ENCODE results near the gene NELFE. TPM values are rescaled to one million over a fixed set of nuclear protein-coding genes. Genes with fewer than 3 reads are reported as not detected.

The NELFE gene
- total and polyA plus RNA-seq, 2 of the 13 experiments (the other 11 are each of a cell fraction or from before 2014, with no cell fraction given), result 51.3 to 69.8 TPM

- TF ChIP-seq ZNF18 (CRISPR knock-in tag; IDR thresholded peaks at IDR 0.05; ENCODE audit: insufficient replicate concordance) (peak; percentile 42), PCBP2 (optimal IDR thresholded peaks at IDR 0.05; ENCODE audit: low read depth, low read length, poor library complexity, severe bottlenecking) (no peak), ZNF496 (CRISPR knock-in tag; IDR thresholded peaks at IDR 0.05; ENCODE audit: insufficient replicate concordance) (no peak), MAX (IDR thresholded peaks at IDR 0.05) (peak; percentile 92), XRCC5 (optimal IDR thresholded peaks at IDR 0.05; ENCODE audit: low read length) (peak; percentile 49), SIN3A (IDR thresholded peaks at IDR 0.05; ENCODE audit: borderline replicate concordance, low read depth, low read length) (peak; percentile 88), ZSCAN30 (CRISPR knock-in tag; IDR thresholded peaks at IDR 0.05) (no peak), ZXDC (CRISPR knock-in tag; IDR thresholded peaks at IDR 0.05) (peak; percentile 69), AKNA (CRISPR knock-in tag; IDR thresholded peaks at IDR 0.05; ENCODE audit: borderline replicate concordance) (no peak), THAP11 (CRISPR knock-in tag; IDR thresholded peaks at IDR 0.05) (peak; percentile 94), ZNF564 (CRISPR knock-in tag; IDR thresholded peaks at IDR 0.05) (peak; percentile 66; the same call in 1 of the 2 replicates), SRF (IDR thresholded peaks at IDR 0.05; ENCODE audit: low read depth, low read length) (peak; percentile 61; the same call in 1 of the 2 replicates), DBP (CRISPR knock-in tag; IDR thresholded peaks at IDR 0.05; ENCODE audit: not compliant biosample characterization) (peak; percentile 15), FOXJ3 (CRISPR knock-in tag; IDR thresholded peaks at IDR 0.05; ENCODE audit: borderline replicate concordance) (peak; percentile 55; the same call in 1 of the 2 replicates), CREB1 (IDR thresholded peaks at IDR 0.05) (peak; percentile 99), CREB1 (CRISPR knock-in tag; IDR thresholded peaks at IDR 0.05) (peak; percentile 100), ZNF629 (CRISPR knock-in tag; conservative IDR thresholded peaks at IDR 0.05) (peak; percentile 11; the same call in 1 of the 2 replicates), ZNF44 (CRISPR knock-in tag; IDR thresholded peaks at IDR 0.05) (peak; percentile 69; the same call in 1 of the 2 replicates)
Measured at GRCh38 chr6:31971993-31972708, 13.4 kb upstream of the NELFE start, which contains the start of gene DXO (continued).
